Neural progenitor cell (in vitro differentiated cells): ENCODE data around the gene TFDP1. TPM values are rescaled to one million over a fixed set of nuclear protein-coding genes. Genes with fewer than 3 reads are reported as not detected.

Experiments
- DNase-seq: peaks from one replicate; pipeline ENCODE4 v3.0.0-alpha.2; 2016; ENCODE audit warnings: low spot score
- H2AFZ ChIP-seq: fragments of 200-600 bp; sonication (generic); replicated peaks from 2 replicates; pipeline ENCODE4 v1.6.1; 2016; ENCODE audit warnings: antibody characterized with exemption
- H3F3A ChIP-seq: fragments of 200-600 bp; sonication (generic); 2 replicates; pipeline ENCODE4 v1.6.1; 2016; ENCODE audit warnings: antibody characterized with exemption, low read depth
- H3K27ac ChIP-seq: fragments of 200-600 bp; sonication (generic); 2 replicates; pipeline ENCODE4 v1.5.1; 2016; ENCODE audit warnings: mild to moderate bottlenecking
- H3K27me3 ChIP-seq: fragments of 200-600 bp; sonication (generic); 2 replicates; pipeline ENCODE4 v1.6.1; 2016; ENCODE audit warnings: mild to moderate bottlenecking, moderate library complexity
- H3K36me3 ChIP-seq: fragments of 200-600 bp; sonication (generic); 2 replicates; pipeline ENCODE4 v1.5.1; 2016
- H3K4me1 ChIP-seq: fragments of 200-600 bp; sonication (generic); 2 replicates; pipeline ENCODE4 v1.6.1; 2016; ENCODE audit warnings: mixed run types
- H3K4me2 ChIP-seq: fragments of 200-600 bp; sonication (generic); 2 replicates; pipeline ENCODE4 v1.6.1; 2016
- H3K4me3 ChIP-seq: fragments of 200-600 bp; sonication (generic); 2 replicates; pipeline ENCODE4 v1.5.1; 2016
- H3K79me2 ChIP-seq: fragments of 200-600 bp; sonication (generic); 2 replicates; pipeline ENCODE4 v1.6.1; 2016; ENCODE audit warnings: low read depth
- H3K9ac ChIP-seq: fragments of 200-600 bp; sonication (generic); 2 replicates; pipeline ENCODE4 v1.6.1; 2016
- H3K9me3 ChIP-seq: fragments of 200-600 bp; sonication (generic); 2 replicates; pipeline ENCODE4 v1.5.1; 2016; ENCODE audit warnings: low read depth
- H4K20me1 ChIP-seq: fragments of 200-600 bp; sonication (generic); 2 replicates; pipeline ENCODE4 v1.6.1; 2016; ENCODE audit warnings: low read depth
- H3K27ac Mint-ChIP-seq: 3 replicates; pipeline ENCODE4 v1.8.0; 2021; ENCODE audit warnings: mixed read lengths
- H3K27me3 Mint-ChIP-seq: 2 replicates; pipeline ENCODE4 v1.8.0; 2022; ENCODE audit warnings: low read depth, mild to moderate bottlenecking, inconsistent platforms, moderate library complexity, mixed read lengths; ENCODE audit not compliant: insufficient read depth
- H3K36me3 Mint-ChIP-seq: 3 replicates; pipeline ENCODE4 v1.8.0; 2021; ENCODE audit warnings: mixed read lengths
- H3K4me1 Mint-ChIP-seq: 3 replicates; pipeline ENCODE4 v1.8.0; 2021; ENCODE audit warnings: mixed read lengths
- H3K4me3 Mint-ChIP-seq: 3 replicates; pipeline ENCODE4 v1.8.0; 2021; ENCODE audit warnings: mild to moderate bottlenecking, moderate library complexity, mixed read lengths
- H3K9me3 Mint-ChIP-seq: 3 replicates; pipeline ENCODE4 v1.8.0; 2020; ENCODE audit warnings: mixed read lengths
- EZH2 ChIP-seq: fragments of 200-600 bp; sonication (generic); IDR thresholded peaks from 2 replicates; pipeline ENCODE4 v1.6.1; 2017; ENCODE audit warnings: antibody characterized with exemption, mild to moderate bottlenecking, moderate library complexity
- EZH2phosphoT487 ChIP-seq: fragments of 200-600 bp; sonication (generic); IDR thresholded peaks from 2 replicates; pipeline ENCODE4 v1.6.1; 2017; ENCODE audit warnings: antibody characterized with exemption
- total RNA-seq: library from RNA; depleted of rRNA; stranded (reverse); fragments of >200 nt; gene quantifications from 2 replicates; pipeline ENCODE4 v1.2.3, GENCODE V29; 2015; ENCODE audit warnings: low replicate concordance
- TF ChIP-seq, protein P1 (sequence below): fragments of 200-600 bp; sonication (generic); IDR thresholded peaks from 2 replicates; pipeline ENCODE4 v1.5.1; 2017; ENCODE audit warnings: antibody characterized with exemption, mild to moderate bottlenecking

TFDP1 gene
- total RNA-seq, 1 donor from 2014 or later, result 88.6 TPM

DNA sequence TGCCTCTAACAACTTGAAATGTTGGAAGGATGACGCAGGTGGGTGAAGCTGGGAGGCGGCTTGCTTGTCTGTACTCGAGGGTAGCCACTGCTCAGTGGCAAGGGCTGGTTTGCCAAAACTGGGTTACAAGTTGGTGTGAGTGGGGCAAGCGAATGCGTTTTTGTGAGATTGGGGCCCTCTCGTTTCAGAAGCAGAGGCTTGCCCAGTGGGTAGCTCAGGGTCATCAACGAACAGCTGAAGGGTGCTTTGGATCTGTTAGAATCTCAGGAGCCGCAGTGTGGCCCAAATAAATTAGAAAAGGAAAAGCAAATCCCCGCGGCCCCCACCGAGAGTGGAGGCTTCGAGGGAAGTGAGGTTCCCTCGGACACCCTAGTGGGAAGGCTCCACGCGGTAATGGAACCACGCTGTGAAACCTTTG is 66.2 kb downstream of the TFDP1 start:
- no peak overlapping the region for H2AFZ ChIP-seq
- H3K79me2 ChIP-seq, result no peaks in the 10 kb centered on the region
- H3K27ac Mint-ChIP-seq, result no peak overlapping the region
- H3K27ac ChIP-seq, result no peak overlapping the region
- H3K4me3 Mint-ChIP-seq, result no peak overlapping the region
- H3K4me1 Mint-ChIP-seq, result peaks cover 26% of the 10 kb centered on the region
- no peaks in the 10 kb centered on the region for H3F3A ChIP-seq
- no peak for DNase-seq
- peaks cover 5% of the 10 kb centered on the region for H3K36me3 Mint-ChIP-seq
- peaks cover 10% of the 10 kb centered on the region for H3K27me3 Mint-ChIP-seq
- H3K9me3 ChIP-seq, result no peaks in the 10 kb centered on the region
- no peaks in the 10 kb centered on the region for H3K4me1 ChIP-seq
- H3K27me3 ChIP-seq, result no peaks in the 10 kb centered on the region
- no peaks in the 10 kb centered on the region for H4K20me1 ChIP-seq
- TF ChIP-seq, protein P1, sequence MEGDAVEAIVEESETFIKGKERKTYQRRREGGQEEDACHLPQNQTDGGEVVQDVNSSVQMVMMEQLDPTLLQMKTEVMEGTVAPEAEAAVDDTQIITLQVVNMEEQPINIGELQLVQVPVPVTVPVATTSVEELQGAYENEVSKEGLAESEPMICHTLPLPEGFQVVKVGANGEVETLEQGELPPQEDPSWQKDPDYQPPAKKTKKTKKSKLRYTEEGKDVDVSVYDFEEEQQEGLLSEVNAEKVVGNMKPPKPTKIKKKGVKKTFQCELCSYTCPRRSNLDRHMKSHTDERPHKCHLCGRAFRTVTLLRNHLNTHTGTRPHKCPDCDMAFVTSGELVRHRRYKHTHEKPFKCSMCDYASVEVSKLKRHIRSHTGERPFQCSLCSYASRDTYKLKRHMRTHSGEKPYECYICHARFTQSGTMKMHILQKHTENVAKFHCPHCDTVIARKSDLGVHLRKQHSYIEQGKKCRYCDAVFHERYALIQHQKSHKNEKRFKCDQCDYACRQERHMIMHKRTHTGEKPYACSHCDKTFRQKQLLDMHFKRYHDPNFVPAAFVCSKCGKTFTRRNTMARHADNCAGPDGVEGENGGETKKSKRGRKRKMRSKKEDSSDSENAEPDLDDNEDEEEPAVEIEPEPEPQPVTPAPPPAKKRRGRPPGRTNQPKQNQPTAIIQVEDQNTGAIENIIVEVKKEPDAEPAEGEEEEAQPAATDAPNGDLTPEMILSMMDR, result no peak
- TF ChIP-seq EZH2phosphoT487 (no peak), EZH2 (no peak)
- no peak overlapping the region for H3K9ac ChIP-seq
- H3K4me3 ChIP-seq, result no peak overlapping the region
- no peaks in the 10 kb centered on the region for H3K36me3 ChIP-seq
- H3K9me3 Mint-ChIP-seq, result no peaks in the 10 kb centered on the region
- H3K4me2 ChIP-seq, result no peak overlapping the region

DNA sequence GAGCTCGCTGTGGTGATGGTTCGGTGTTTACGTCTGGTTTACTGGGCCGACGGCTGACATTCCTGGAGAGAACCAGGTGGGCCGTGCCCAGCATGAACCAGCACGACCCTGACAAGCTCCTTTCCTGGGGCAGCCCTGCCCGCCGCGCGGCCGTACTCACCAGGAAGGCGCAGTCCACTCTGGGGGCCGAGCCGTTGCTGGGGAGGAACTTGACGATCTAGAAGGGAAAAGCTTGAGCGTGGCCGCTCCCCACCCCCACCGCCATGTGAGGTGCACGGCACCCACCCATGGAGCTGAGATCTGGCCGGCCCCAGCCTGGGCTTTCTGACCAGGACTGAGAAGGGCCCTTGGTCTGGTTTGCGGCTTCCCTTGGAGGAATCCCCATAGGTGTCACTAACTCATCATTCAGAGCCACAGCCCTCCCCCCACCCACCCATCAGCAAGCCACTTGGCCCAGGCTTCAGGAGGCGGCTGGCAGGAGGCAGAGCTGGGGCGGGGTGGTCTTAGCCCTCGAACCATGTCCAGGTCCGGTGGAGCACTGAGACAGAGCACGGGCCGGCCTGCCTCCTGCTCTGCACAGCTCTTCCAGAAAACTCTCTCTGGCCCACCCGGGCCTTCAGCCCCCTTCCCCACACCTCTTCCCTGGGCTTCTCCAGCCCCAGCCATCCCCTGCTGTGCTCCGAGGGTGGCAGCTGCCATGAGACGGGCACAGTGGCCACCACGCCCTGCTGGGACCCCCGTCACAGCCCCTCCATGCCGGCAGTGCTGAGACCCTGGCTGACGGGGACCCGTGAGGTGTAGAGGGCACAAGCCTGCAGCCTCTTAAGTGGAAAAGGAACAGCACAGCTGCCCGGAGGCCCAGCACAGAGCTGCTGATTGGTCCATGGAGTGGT is 67.2 kb downstream of the TFDP1 start:
- TF ChIP-seq, protein P1, result no peak
- no peak for TF ChIP-seq EZH2phosphoT487
- no peak for TF ChIP-seq EZH2
- Histone ChIP-seq H3K9ac (no peak overlapping the region), H3K79me2 (no peaks in the 10 kb centered on the region), H3K27ac (no peak overlapping the region), H2AFZ (no peak overlapping the region), H3K9me3 (no peaks in the 10 kb centered on the region), H3K4me1 (no peaks in the 10 kb centered on the region), H3K4me2 (no peak overlapping the region), H3K27me3 (no peaks in the 10 kb centered on the region), H3F3A (no peaks in the 10 kb centered on the region), H3K4me3 (no peak overlapping the region), H4K20me1 (no peaks in the 10 kb centered on the region), H3K36me3 (no peaks in the 10 kb centered on the region)
- peaks cover 10% of the 10 kb centered on the region for H3K27me3 Mint-ChIP-seq
- H3K9me3 Mint-ChIP-seq, result no peaks in the 10 kb centered on the region
- H3K27ac Mint-ChIP-seq, result no peak overlapping the region
- peaks cover 5% of the 10 kb centered on the region for H3K36me3 Mint-ChIP-seq
- no peak for DNase-seq
- no peak overlapping the region for H3K4me3 Mint-ChIP-seq
- H3K4me1 Mint-ChIP-seq, result peaks cover 26% of the 10 kb centered on the region

DNA sequence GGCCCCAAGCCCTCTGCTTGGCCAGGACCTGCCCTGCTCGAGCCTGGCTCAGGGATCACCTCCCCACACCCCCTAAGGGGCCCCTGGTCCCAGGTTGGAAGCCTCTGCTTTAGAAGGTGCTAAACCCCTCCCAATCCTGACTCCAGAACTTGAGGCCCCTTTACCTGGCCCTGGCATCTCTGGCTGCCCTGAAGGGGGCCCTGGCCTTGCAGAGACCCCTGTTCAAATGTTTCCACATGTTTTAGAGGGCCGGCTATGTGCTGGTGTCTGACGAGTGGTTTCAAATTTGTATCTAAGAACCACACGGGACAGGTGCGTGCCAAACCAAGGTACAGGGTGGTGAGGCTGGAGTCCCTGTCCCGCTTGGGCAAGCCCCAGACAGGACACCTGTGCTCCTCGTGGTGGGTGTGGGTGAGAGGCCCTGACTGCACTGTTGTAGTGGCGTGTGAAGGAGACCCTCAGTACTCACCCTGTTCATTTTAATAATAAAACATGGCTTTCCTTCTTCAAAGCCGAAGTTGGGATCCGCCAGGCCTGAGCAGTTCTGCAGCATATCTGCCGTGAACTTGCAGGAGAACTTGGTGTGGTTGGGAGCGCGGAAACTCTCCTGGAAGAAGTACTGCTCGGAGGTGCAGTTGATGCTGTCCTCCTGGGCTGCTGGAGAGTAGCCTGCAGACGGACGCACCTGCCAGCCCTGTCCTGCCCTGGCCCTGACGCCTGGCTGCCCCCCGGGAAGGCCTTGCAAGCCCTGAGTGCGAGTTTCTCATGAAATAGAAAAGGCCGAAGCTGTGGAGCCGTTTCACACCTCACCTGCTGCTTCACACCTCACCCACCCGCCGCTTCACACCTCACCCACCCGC is 68.1 kb downstream of the TFDP1 start:
- no peaks in the 10 kb centered on the region for H3K79me2 ChIP-seq
- no peaks in the 10 kb centered on the region for H4K20me1 ChIP-seq
- H3K36me3 ChIP-seq, result no peaks in the 10 kb centered on the region
- no peaks in the 10 kb centered on the region for H3K9me3 ChIP-seq
- H3F3A ChIP-seq, result no peaks in the 10 kb centered on the region
- Mint-ChIP-seq H3K4me1 (peaks cover 26% of the 10 kb centered on the region), H3K27ac (no peak overlapping the region), H3K27me3 (peaks cover 9% of the 10 kb centered on the region), H3K4me3 (no peak overlapping the region), H3K36me3 (peaks cover 5% of the 10 kb centered on the region), H3K9me3 (no peaks in the 10 kb centered on the region)
- H3K4me2 ChIP-seq, result no peak overlapping the region
- DNase-seq, result no peak
- H3K9ac ChIP-seq, result no peak overlapping the region
- H3K4me3 ChIP-seq, result no peak overlapping the region
- H3K4me1 ChIP-seq, result no peaks in the 10 kb centered on the region
- no peak overlapping the region for H3K27ac ChIP-seq
- TF ChIP-seq EZH2phosphoT487 (no peak), EZH2 (no peak)
- TF ChIP-seq, protein P1, result no peak
- no peak overlapping the region for H2AFZ ChIP-seq
- H3K27me3 ChIP-seq, result no peaks in the 10 kb centered on the region
